ENCODE results near the gene KRTAP10-11. TPM values are rescaled to one million over a fixed set of nuclear protein-coding genes. Genes with fewer than 3 reads are reported as not detected.
"Not testable (repeated sequence)": the region's sequence is repeated elsewhere in the genome, so short reads cannot be mapped to it uniquely, and the experiment has no call there.

Gene KRTAP10-11
- total RNA-seq, 1 donor from 2014 or later = not detected

DNA sequence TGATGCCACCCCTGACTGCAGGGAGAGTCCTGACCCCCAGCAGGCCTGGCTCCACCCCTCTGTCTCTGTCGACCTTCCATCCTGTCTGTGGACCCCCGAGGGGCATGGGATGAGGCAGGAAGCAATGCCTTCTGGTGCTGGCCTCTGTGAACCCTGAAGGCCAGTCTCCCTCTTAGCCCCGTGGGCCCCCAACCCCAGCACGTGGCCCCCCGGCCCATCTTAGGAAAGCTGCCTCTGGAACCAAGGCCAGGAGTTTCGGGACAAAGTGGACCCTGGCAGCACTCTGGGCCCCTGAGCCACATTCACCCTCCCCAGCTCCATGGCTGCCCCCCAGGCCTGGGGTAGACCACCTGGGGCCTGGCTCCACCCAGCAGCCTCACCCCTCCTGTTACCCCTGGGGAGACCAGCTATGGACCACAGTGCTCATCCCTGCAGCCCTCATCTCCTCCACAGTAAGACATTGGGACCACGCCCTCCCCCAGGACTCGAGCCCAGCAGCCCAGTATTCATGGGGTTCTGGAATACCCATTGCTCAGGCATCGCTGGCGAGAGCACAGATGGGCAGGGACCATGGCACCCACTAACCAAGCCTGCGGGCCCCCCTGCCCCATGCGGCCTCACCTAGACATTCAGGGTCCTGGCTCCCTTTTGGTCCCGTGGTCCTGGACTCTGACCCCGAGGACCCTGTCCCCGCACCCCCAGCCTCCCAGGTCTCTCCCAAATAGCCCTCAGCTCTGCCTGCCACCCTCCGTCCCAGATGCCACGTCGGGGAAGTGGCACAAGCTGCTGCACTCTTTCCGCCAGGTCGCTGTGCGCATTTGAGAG lies 7.5 kb upstream of the KRTAP10-11 start:
- not testable (repeated sequence) for ATAC-seq; DNase-seq (ENCODE audit: low spot score)

DNA sequence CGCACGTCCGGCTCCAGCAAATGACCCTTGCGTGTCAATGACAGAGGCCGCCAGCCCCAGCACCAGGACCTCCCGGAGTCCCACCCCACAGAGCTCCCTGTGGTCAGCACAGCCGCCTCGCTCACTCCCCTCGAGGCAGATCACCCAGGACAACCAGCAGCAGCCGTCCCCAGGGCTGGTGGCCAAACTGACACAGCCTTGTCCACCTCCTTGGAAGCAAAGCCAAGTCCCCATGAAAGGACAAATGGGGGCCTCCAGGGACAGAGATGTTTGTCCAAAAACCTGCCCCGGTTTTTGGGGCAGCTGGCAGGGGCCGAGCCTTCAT lies 6.9 kb upstream of the KRTAP10-11 start:
- ATAC-seq = no peak
- no peak for DNase-seq (ENCODE audit: low spot score)

DNA sequence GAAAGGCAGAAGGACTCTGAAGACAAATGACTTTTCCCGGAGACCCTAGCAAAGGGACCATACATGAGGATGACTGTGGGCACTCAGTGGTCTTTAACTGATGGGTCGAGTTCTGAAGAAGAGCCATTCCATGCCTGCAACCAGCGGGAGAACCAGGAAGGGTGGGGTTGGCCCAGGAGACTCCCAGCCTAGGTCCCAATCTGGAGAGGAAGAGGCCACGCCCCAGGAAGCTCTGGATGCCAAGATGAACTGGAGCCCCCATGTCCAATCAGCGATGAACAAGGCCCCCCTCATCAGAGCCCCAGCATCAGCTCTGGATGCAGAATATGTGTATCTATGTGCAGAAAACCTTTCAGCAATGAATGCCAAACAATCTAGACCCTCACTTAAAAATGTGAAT lies 5.5 kb upstream of the KRTAP10-11 start:
- DNase-seq (ENCODE audit: low spot score) (no peak), ATAC-seq (no peak)

DNA sequence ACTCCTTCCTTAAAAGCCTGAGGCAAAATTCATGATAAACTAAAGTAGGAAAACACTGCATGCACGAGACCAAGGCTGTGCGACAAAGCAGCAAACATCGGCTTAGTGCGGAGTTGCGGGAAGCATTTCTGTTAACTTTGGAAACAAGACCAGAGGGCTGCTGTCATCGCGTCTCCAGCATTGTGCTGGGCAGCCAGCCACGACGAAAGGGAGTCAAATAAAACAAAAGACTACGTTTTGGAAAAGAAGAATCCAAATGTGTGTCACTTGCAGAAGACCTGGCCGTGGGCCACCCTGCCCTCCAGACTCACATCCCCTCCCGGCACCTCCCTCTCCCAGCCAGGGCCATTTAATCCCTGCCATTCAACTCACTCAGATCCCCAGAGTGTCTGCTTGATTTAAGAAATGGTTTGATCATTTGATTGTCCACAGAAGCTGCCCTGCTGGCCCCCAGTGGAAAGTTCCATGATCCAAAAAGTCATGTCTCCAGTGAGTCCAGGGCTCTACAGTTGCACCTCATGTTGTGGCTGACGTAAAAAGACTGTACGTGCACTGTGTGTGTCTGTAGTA lies 2.4 kb upstream of the KRTAP10-11 start:
- DNase-seq (ENCODE audit: low spot score) = no peak
- no peak for ATAC-seq

DNA sequence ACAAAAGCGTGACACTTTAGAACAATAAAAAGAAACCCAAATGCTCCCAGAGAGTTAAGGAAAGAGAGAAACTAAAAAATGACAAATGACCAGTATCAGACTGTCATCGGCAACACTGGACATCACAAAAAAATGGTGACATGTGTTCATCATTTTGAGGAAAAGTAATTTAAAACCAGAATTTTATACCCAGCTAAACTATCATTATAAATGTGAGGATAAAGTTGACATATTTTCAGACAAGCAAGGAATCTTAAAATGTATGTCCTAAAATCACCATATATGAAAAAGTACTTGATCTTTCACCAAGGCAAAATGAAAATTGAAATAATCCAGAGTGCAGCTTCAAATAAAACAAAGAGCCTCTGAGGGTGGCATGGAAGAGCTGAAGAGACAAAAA lies 1.3 kb upstream of the KRTAP10-11 start:
- DNase-seq (ENCODE audit: low spot score) (no peak), ATAC-seq (no peak)

DNA sequence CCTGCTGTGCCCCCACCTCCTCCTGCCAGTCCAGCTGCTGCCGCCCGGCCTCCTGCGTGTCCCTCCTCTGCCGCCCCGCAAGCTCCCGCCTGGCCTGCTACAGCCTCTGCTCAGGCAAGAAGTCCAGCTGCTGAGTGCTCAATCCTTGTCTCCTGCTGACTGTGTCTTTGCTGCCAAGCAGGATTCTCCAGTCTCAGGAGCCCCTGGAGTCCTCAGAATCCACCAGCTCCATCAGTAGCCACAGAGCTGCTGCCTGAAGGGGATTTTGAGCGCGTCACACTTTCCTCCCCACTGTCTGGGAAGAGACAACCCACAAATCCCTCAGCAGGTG lies 973 bp downstream of the KRTAP10-11 start:
- no peak for ATAC-seq
- DNase-seq (ENCODE audit: low spot score) = no peak

DNA sequence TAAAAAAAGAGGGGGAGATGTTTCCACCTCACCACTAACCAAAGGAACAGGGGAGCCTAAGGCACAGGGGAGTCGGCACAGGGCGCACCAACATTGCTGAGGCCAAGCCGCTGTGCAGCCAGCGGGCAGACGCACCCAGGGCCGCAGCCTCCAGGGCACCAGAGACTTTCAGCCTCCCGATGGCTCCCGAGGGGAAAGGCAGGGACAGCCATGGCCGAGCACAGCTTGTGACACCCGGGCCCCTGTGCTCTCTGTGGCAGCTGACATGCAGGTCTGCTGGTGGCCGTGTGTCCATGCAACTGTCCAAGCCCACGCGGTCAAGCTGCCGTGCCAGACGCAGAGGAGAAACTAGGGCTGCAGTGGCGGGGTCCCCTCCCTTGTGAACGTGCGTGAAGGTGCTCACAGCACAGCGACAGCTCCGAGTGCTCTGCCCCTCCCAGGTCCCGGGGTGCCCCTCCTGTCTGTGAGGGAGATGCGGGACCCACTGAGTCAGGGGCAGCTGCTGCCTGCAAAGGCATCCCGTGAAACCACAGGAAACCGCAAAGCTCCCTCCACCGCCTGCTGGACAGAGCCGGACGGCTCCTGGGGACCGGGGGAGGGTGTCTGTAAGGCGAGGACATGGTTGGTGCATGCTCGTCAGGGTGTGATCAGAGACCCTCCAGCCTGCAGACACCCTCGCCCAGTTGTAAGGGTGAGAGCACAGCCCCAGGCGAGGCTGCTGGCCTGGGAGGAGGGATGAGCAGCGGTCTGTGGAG lies 2.5 kb downstream of the KRTAP10-11 start:
- DNase-seq (ENCODE audit: low spot score) (no peak), ATAC-seq (no peak)

DNA sequence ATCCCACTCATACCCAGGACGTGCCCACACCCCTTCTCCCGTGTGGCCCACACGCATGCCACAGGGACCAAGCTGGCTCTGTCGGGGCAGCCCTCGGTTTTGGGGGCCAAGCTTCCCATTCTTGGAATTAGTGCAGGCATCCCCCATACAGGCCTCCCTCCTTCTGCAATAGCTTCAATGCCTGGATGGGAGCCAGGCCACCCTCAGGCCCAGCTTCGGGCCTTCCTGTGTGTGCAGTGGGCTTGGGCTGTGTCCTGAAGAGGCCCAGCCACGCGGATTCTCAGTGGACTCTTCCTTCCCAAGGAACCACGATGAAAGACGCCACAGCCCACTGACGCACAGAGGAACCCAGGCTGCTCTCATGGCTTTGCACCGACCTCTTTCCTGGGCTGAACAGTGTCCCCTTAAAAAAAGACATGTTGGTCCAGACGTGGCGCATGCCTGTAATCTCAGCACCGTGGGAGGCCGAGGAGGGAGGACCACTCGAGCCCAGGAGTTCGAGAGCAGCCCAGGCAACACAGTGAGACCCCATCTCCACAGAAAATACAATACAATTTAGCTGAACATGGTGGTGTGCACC lies 3.4 kb downstream of the KRTAP10-11 start:
- DNase-seq (ENCODE audit: low spot score) = no peak
- no peak for ATAC-seq

DNA sequence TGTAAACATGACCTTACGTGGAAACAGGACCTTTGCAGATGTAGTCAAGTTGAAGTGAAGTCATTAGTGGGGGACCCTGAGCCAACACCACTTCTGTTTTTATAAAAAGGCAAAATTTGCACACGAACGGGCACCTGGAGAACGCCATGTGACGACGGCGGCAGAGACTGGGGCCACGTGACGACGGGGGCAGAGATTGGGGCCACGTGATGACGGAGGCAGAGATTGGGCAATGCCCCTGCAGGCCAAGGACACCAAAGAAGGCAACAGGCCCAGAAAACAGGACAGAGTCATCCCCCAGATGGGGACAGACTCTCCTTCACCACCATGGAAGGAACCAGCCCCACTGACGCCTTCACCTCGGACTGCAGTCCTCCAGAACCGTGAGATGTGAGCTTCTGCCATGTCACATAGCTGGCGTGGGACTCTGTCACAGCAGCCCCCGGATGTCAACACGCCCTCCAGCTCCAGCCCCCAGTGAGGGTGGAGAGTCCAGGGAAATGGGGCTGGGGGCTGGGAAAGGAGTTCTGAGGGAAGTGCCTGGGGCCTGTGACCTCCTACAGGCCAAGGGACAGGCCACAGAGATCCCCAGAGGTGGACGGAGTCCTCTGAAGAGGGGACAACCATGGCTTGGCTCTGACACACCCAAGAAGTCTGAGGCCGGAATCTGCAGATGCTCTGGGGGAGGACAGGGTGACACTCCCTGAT lies 4.2 kb downstream of the KRTAP10-11 start:
- DNase-seq (ENCODE audit: low spot score) = no peak
- ATAC-seq = no peak

DNA sequence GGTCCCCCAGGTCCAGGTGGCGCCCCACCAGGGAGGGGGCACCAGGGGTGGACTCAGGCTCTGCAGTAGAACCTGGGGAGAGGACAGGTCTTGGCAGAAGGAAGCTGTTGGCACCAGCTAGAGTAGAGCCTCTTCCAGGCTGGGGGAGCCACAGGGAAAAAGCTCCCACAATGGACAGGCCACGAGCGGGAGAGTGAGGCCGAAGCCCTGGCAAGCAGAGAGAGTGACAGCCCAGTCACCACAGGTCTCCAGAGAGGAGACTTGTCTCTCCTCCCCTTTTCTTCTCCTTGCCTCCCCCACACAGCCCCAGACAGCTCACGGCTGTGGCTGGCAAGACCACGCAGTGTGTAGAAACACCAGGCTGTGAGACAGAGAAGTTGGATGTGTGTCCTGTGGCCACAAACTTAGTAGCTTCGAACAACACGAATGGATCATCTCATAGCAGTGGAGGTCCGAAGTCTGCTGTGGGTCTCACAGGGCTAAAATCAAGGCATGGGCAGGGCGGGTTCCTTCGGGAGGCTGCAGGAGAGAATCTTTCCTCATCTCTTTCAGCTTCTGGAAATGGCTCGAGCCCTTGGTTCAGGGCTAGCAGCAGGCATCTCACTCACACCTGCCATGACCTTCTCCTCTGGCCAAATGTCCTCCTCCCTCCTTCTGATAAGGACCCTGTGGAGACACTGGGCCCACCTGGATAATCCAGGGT lies 4.9 kb downstream of the KRTAP10-11 start:
- DNase-seq (ENCODE audit: low spot score) (no peak), ATAC-seq (no peak)

DNA sequence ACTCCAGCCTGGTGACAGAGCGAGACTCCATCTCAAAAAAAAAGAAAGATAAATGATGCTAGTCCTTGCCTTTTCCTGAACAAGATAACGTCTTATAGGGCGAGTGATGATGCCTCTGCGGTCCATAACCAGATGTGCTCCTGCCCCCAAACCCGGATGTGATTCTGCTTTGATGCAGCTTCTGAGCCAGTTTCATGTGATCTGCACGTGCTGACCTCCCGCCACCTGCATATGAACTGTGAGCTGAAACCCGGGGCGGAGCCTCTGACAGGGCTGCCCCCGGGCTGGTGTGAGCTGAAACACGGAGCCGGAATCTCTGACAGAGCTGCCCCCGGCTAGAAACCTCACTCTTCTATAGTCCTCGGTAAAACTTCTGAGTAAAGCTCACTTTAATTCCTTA lies 6.9 kb downstream of the KRTAP10-11 start:
- DNase-seq (ENCODE audit: low spot score) = no peak
- ATAC-seq = no peak

DNA sequence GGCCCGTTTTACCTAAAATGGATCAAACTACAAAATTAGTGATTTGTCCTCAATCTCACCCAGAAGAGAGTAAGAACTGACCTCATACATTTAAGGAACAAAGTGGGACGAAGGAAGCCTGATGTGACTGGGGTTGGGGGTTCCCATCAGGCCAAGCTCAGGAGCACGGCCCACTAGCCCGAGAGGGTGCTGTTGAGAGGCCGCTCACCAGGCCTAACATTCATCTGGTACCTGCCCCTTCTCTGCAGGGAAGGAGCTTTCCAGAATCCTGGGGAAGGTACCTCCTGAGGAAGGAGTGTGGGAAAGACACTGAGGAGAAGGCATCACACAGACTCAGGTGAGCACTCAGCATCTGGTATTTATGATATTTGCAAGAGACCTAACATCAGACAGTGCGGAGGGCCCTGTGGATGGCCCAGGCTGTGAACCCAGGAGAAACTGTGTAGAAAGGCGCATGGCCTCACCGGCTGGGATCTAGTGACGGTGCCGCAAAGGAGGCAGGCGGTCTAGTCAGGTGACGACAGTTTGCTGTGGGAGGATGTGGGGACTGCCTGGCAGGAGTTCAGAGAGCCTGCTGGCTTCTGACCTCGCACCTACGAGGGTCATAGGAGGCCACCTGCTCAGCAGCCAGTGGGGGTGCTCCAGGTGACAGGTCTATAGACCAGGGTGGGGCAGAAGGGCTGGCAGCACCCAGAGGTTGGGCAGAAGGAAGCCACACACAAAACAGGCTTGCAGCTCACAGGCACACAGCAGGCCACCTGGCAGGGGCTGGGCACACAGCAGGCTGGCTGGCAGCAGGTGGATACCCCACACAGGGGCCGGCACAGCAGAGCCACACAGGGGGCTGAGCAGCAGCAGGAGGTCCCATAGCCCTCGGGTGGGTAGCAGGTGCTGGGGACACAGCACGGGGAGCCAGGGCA lies 7.7 kb downstream of the KRTAP10-11 start:
- ATAC-seq (no peak), DNase-seq (ENCODE audit: low spot score) (no peak)

DNA sequence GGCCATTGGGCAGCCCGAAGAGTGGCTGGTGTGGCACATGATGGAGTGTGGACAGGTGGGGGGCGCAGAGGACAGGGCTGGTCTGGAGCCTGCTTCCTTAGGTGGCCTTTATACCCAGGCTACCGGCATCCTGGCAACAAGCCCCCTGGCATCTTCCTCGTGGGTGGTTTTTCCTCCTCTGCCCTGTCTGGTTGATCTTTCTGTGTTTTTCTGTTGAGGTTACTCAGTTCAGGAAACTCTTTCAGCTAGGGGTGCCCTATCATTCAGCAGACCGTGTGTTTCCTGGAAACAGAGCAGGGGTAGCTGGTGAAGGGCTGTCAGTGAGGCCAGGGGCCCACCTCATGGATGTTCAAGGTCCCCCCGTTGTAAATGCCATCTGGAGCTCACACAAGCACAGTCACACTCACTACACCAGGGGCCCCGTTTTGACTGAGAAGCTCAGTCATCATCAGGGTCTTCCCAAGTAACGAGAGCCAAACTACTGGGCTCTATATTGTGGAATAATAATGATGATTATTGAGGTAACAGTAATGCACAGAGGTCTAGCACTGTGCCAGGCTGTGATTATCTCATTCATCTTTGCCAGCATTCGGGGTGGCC lies 8.5 kb downstream of the KRTAP10-11 start, which contains the start of gene KRTAP12-4:
KRTAP12-4 (minus strand) TSS at position 84 of the 600 bp plus-strand sequence; CDS start at position 39, 45 bp downstream.
- DNase-seq (ENCODE audit: low spot score) = no peak
- ATAC-seq = no peak

DNA sequence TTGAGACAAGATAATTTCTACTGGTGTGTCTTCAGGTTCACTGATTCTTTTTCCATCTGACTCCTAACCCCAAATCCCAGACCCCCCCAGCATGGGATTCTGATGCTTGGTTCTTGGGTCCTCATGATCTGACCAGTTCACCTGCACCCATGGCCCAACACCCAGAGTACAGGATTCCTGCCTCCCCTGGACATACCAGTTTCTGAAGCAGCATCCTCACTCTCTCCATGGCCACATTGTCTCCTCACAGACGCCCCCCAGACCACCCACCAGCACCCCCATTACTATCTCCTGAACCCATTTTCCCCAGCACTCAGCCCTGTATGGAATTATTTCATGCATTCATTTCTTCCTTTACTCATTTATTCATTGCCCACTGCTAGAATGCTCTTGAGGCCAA lies 10.7 kb downstream of the KRTAP10-11 start:
- DNase-seq (ENCODE audit: low spot score) (no peak), ATAC-seq (no peak)

DNA sequence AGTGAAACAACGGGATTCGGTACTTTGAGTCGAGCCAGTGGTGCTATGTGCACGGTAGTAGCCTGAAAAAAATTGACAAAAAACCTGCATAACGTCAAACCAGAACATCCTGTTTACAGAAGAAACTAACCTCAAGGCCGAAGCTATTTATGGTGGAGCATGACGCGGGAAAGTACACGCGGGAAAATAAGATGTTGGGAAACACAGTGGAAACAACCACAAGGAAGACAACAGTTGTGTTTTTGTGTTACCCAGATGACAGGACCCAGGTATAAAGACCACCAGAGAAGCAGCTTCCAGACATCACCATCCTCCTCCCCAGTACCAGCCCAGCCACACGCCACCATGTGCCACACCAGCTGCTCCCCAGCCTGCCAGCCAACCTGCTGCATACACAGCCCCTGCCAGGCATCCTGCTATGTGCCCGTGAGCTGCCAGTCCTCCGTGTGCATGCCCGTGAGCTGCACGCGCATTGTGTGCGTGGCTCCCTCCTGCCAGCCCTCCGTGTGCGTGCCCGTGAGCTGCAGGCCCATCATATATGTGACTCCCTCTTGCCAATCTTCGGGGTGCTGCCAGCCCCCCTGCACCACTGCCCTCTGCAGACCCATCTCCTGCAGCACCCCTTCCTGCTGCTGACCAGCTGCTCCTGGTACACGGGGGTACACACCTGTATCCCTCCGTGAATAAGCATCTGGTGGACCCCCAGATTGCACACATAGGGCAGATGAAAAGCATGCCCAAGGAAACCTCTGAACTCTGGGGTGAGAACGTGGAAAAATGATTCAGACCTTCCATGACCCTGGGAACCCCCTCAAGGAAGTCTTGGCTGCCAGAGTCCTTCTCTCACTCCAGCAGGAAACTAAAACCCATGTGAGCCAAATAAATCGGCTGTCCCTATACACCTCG lies 11.7 kb downstream of the KRTAP10-11 start, which contains the start of gene KRTAP12-3:
KRTAP12-3 (plus strand) TSS at position 298 of the 906 bp plus-strand sequence; CDS start at position 346, 48 bp downstream.
- no peak for ATAC-seq

DNA sequence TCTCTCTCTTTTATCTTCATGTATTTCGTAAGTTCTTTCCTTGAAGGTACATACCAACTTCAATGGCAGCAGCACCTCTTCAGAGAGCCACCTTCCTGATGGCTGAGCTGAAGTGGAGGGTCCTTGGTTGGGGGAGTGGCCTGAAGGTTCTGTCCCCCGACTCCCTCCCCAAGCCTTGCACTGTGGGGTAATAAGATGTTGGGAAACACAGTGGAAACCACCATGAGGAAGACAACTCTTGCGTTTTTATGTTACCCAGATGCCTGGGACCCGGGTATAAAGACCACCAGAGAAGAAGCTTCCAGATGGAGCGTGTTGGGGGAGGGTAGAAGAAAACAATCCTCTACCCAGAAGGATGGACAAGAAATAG lies 12.3 kb downstream of the KRTAP10-11 start:
- ATAC-seq = no peak
- no peak for DNase-seq (ENCODE audit: low spot score)

More for the DNA sequence above, 11.7 kb downstream of the KRTAP10-11 start, which contains the start of gene KRTAP12-3:
- DNase-seq (ENCODE audit: low spot score) = no peak

DNA sequence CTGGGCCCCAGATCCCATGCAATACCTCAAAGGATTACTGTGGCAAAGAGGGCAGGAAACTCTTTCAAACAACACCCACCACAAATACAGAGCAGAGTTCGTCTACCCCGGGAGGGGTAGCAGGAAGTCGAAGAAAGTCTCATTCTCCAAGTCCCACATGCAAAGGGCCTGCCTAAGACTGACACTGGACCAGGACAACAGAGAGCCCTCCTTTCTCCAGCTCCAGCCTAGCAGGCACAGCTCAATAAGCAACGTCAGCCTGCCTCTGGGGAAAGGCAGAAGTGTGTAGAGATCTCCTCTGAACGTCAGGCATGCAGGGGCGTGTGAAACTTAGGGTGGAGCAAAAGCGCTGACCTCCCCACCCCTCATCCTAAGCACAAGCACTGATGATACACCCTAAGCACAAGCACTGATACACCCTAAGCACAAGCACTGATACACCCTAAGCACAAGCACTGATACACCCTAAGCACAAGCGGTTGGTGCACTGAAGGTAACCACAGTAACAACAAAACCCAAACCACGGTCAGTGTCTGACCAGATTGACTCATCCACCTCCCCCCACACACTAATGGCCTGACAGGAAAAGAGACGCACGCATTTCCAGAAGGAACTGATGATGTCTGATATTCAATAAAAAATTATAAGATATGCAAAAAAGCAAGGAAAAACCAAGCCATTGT lies 12.8 kb downstream of the KRTAP10-11 start:
- DNase-seq (ENCODE audit: low spot score) (no peak), ATAC-seq (no peak)

Data from left lobe of liver (tissue), 2 donors.